NCI-H2107 (cell line): ENCODE data around the gene TNFRSF21.
"Not testable (repeated sequence)": the region's sequence is repeated elsewhere in the genome, so short reads cannot be mapped to it uniquely, and the experiment has no call there.

ENCODE experiments used
- DNase-seq: peaks from one replicate; lab custom pipeline; 2025; lab: John Stamatoyannopoulos, UW

Gene TNFRSF21

DNA sequence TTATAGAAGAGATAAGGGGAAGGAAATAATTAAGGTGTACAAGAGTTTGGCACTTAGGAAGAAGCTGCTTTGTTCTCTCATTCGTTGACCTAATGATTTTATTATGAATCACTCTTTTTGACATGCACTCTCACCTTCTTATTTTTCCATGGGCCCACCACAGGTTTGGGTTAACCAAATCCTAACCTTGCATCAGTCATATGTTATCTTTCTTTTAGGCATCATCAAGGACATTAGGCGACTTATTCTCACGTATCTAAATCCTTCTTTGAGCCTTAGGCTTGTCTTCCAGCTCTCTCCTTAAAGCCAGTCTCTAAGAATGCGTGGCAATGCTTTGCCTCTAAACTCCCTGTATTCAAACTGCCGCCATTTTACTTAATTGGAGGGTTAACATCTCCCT is 58.3 kb downstream of the TNFRSF21 start:
- no peak for DNase-seq

GRCh38 chr6:47250302-47250701 is 59.4 kb downstream of the TNFRSF21 start:
- DNase-seq, result no peak

GRCh38 chr6:47248446-47248845 is 61.3 kb downstream of the TNFRSF21 start:
- no peak for DNase-seq

- no peak for DNase-seq
Observed at GRCh38 chr6:47247227-47247797, 62.4 kb downstream of the TNFRSF21 start.

GRCh38 chr6:47246551-47246950 is 63.2 kb downstream of the TNFRSF21 start:
- no peak for DNase-seq

GRCh38 chr6:47245745-47246371 is 63.8 kb downstream of the TNFRSF21 start:
- no peak for DNase-seq

GRCh38 chr6:47242483-47243386 is 67.0 kb downstream of the TNFRSF21 start:
- DNase-seq, result no peak

DNA sequence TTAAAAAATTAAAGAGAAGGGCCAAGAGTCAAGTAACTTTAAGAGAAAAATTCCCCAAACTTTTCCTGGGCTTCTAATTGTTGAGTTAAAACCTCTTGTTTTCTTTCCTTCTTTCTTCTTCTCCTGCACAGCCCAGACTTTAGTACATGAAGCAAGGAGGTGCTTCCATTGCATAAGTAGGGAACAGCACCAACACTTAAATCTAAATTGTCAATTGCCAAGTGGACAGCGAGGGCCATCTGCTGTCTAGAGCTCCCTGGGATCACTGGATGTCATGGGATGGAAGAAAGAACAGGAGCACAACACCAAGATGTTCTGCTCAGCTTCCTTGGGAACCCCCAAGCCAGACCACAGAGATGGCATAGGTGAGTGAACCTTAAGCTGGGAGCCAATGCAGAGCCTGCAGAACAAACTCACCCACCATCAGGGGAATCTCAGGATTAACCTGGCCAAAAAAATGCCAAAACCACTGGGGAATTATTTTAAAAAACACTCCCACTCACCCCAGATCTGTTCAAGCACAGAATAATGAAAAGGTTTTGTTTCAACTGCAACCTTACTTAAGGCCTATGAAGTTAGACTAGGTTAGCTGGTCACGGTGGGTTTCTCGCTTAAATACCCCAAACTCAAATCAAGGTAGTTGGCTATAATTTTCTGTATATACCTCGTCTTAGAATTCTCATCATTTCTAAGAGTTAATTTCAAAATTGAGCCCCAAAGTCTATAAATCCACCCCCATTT is 67.8 kb downstream of the TNFRSF21 start:
- no peak for DNase-seq

GRCh38 chr6:47240277-47240890 is 69.3 kb downstream of the TNFRSF21 start:
- no peak for DNase-seq

DNA sequence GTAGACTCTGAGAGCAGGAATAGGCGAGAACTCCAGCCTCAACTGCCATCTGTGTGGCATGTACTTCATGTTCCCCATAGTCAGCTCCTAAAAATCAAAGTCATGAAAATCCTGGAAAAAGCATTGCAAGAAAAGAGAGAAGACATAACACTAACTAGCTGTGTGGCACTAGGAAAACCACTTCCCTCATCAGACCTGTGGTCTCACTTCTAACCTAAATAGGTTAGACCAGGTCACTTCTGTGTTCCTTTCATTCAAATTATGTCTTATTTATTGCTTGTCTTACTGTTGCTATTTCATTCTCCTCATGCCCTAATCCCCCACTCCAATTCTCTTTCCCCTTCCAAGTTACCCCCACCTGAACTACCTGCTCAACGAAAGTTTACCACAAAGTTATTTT is 70.2 kb downstream of the TNFRSF21 start:
- DNase-seq, result no peak

GRCh38 chr6:47238456-47238995 is 71.2 kb downstream of the TNFRSF21 start:
- DNase-seq, result no peak

- DNase-seq, result no peak
Observed at GRCh38 chr6:47237196-47237595, 72.5 kb downstream of the TNFRSF21 start.

- DNase-seq, result no peak
Observed at GRCh38 chr6:47235964-47236760, 73.5 kb downstream of the TNFRSF21 start.

DNA sequence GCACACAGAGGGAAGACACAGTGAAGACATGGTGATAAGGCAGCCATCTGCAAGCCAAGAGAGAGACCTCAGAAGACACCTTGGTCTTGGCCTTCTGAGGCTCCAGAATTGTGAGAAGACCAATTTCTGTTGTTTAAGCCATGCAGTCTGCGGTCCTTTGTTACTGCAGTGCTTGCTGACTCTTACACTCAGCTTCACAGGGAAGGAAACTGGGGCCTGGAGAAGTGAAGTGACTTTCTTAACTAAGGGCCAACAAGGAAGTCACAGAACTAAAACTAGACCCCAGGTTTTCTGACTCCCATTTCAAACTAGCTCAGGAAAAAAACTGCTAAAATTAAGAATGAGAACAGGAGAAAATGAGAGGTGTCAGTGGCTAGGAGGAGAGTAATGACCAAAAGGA is 74.3 kb downstream of the TNFRSF21 start:
- DNase-seq, result no peak

DNA sequence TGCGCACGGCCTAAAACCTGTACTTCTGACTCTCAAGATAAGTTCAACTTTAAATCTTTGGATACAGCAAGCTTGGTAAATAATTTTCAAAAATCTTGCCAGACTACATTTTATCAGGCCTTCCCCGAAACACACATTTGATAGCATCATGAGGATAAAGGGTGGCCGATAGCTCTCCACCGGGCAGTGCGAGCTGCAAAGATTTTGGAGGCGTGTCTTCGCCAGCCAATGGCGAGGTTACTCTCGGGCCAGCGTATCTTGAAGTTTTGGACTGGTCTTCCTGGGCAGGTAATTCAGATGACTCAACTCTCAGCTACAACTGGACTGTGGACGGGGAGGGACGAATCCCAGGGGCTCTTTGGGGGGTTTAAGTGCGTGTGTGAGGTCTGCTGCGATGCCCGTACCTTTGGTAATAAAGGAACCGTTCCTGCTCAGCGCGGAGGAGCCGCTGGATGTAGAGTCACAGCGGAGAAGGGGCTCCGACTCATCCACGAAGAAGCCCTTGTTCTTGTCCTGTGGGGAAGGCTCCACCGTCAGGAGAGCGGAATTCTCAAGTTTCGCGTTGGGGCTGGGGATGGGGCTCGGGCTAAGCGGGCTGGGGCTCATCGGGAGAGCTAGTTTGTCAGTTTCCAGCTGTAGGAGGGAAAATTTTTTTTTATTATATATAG is 75.3 kb downstream of the TNFRSF21 start:
- DNase-seq, result no peak

- DNase-seq, result no peak
Observed at GRCh38 chr6:47231151-47231550, 78.6 kb downstream of the TNFRSF21 start.

- no peak for DNase-seq
Observed at GRCh38 chr6:47230579-47230978, 79.1 kb downstream of the TNFRSF21 start.

DNA sequence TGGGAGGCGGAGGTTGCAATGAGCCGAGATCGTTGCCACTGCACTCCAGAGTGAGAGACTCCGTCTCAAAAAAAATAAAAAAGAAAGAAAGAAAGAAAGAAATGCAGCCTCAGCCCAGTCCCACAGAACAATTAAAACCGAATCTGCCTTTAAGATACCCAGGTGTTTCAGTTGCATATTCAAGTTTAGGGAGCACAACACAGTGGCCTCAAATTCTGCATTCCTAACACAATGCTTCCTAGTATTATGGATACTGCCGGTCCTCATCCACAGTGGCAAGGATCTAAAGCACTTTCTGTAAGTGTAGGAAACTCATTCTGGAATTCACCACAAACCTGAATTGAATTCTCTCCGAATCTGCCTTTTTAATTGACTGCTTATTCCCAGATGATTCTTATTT is 80.5 kb downstream of the TNFRSF21 start:
- DNase-seq, result no peak

- DNase-seq, result not testable (repeated sequence)
Observed at GRCh38 chr6:47228093-47228492, 81.6 kb downstream of the TNFRSF21 start.

GRCh38 chr6:47223251-47223650 is 86.5 kb downstream of the TNFRSF21 start:
- DNase-seq, result not testable (repeated sequence)
